DND-41 (cell line): ENCODE measurements around the gene FRMD8.

Source experiments
- ATAC-seq: fragments of 200-7000 bp; cut with Tn5 transposase; 3 replicates; pipeline ENCODE4 v1.9.1; 2021; ENCODE audit warnings: low read depth; ENCODE audit not compliant: insufficient read depth
- DNase-seq: peaks from one replicate; pipeline ENCODE4 v3.0.0-alpha.2; 2020
- H2AFZ ChIP-seq: 2 replicates; pipeline ENCODE4 v1.6.0; 2012; ENCODE audit warnings: low read depth, low read length
- H3K27ac ChIP-seq: 2 replicates; pipeline ENCODE4 v1.5.1; 2012; ENCODE audit warnings: low read length, inconsistent platforms
- H3K27me3 ChIP-seq: fragments of 200-600 bp; sonication (generic); 2 replicates; pipeline ENCODE4 v1.6.0; 2012; ENCODE audit warnings: low read length, mild to moderate bottlenecking, inconsistent platforms; ENCODE audit not compliant: insufficient read depth, poor library complexity
- H3K36me3 ChIP-seq: 2 replicates; pipeline ENCODE4 v1.5.1; 2012; ENCODE audit warnings: low read length, inconsistent platforms; ENCODE audit not compliant: insufficient read depth
- H3K4me1 ChIP-seq: 2 replicates; pipeline ENCODE4 v1.5.1; 2012; ENCODE audit warnings: mild to moderate bottlenecking, low read length; ENCODE audit not compliant: insufficient read depth
- H3K4me2 ChIP-seq: 2 replicates; pipeline ENCODE4 v1.6.0; 2012; ENCODE audit warnings: mild to moderate bottlenecking, moderate library complexity, low read length, inconsistent platforms; ENCODE audit not compliant: insufficient read depth
- H3K4me3 ChIP-seq, 2 experiments: fragments of 200-600 bp in 1 of 2; shearing (Covaris generic) in 1 of 2; 2 replicates each; pipeline ENCODE4 v1.5.1; 2012 to 2016; ENCODE audit warnings: inconsistent platforms in 2 of 2, low read length in 2 of 2, mild to moderate bottlenecking in 2 of 2, low read depth in 1 of 2, moderate library complexity in 1 of 2
- H3K79me2 ChIP-seq: 2 replicates; pipeline ENCODE4 v1.6.0; 2012; ENCODE audit warnings: low read length, inconsistent platforms; ENCODE audit not compliant: insufficient read depth
- H3K9ac ChIP-seq: 2 replicates; pipeline ENCODE4 v1.6.0; 2012; ENCODE audit warnings: low read depth, mild to moderate bottlenecking, inconsistent platforms, low read length, moderate library complexity
- H3K9me3 ChIP-seq: 2 replicates; pipeline ENCODE4 v1.5.1; 2012; ENCODE audit warnings: low read length, moderate library complexity, mild to moderate bottlenecking, inconsistent platforms; ENCODE audit not compliant: insufficient read depth, severe bottlenecking
- H4K20me1 ChIP-seq: 2 replicates; pipeline ENCODE4 v1.6.0; 2012; ENCODE audit warnings: low read length; ENCODE audit not compliant: insufficient read depth
- EZH2 ChIP-seq: IDR thresholded peaks from 3 replicates; pipeline ENCODE4 v1.6.1; 2012; ENCODE audit warnings: borderline replicate concordance, low read depth, mild to moderate bottlenecking, moderate library complexity, low read length, inconsistent platforms; ENCODE audit not compliant: severe bottlenecking
- TF ChIP-seq, protein P1 (sequence below): IDR thresholded peaks from 2 replicates; pipeline ENCODE4 v1.5.1; 2012; ENCODE audit warnings: borderline replicate concordance, low read length, moderate library complexity, mild to moderate bottlenecking; ENCODE audit not compliant: poor library complexity, severe bottlenecking; ENCODE audit errors: extremely low read depth

Gene FRMD8

DNA sequence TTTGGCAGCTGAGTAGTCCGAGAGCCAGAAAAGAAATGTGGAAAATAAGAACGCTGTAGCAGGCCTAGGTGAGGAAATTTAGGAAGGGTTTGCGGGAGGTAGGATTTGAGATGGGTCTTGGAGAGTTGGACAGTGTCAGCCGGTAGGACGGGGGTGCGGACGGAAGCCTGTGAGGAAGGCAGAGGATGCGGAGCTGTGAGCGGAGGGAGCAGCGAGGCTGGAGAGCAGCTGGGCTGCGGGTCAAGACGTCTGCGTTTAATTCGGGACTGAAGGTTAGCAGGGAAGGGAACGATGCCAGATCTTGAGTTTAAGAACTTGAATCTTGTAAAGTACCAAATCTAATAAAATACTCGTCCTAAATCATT, 32.6 kb upstream of the FRMD8 start:
- Histone ChIP-seq H3K4me1 (peaks cover 21% of the 10 kb centered on the region), H3K27ac (peak overlapping the region; percentile 68), H3K9me3 (no peaks in the 10 kb centered on the region), H4K20me1 (0 out of 2 replicates have a peak, but pooled peaks cover 4% of the 10 kb centered on the region), H3K27me3 (no peaks in the 10 kb centered on the region), H2AFZ (peak overlapping the region; percentile 91), H3K4me3 (peak overlapping the region; percentile 20 to 66; a peak in 3 of 4 replicates), H3K36me3 (peaks cover 32% of the 10 kb centered on the region), H3K9ac (peak overlapping the region; percentile 75), H3K4me2 (peak overlapping the region; percentile 98), H3K79me2 (no peaks in the 10 kb centered on the region)
- no peak for DNase-seq
- ATAC-seq = no peak
- TF ChIP-seq, protein P1, sequence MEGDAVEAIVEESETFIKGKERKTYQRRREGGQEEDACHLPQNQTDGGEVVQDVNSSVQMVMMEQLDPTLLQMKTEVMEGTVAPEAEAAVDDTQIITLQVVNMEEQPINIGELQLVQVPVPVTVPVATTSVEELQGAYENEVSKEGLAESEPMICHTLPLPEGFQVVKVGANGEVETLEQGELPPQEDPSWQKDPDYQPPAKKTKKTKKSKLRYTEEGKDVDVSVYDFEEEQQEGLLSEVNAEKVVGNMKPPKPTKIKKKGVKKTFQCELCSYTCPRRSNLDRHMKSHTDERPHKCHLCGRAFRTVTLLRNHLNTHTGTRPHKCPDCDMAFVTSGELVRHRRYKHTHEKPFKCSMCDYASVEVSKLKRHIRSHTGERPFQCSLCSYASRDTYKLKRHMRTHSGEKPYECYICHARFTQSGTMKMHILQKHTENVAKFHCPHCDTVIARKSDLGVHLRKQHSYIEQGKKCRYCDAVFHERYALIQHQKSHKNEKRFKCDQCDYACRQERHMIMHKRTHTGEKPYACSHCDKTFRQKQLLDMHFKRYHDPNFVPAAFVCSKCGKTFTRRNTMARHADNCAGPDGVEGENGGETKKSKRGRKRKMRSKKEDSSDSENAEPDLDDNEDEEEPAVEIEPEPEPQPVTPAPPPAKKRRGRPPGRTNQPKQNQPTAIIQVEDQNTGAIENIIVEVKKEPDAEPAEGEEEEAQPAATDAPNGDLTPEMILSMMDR = no peak
- no peak for TF ChIP-seq EZH2

DNA sequence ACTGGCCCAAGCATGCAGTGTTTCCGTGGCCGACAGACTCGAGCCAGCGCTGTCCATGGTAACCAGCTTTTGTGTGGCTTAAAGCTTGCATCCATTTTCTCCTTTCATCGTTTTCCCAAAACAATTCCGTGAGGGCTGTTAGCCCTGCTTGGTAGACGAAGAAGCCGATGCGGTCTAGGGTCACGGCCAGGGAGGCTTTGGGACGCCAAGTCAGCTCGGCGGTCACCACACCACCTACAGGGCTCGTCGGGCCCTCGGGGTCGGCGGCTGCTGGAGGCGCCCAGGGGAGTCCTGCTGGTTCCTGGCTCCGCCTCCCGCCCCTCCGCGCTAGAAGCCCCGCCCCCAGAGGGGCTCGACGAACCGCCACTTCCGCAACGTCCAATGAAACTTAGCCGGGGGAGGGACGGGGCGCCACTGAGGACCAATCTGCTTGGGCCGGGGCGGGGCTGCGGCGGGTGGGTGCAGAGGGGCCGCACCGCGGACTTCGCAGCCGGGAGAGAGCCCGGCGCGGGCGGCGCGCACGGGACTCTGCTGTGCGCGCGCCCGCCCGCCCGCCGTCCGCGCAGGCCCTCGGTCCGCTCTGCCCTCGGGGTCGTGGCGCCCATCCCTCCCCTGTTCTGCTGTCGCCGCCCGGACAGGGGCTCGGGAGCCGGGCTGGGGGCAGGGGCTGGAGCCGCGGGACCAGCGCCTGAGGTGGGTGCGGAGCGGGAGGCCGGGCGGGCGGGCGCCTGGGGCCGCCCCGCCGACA, 32.0 kb upstream of the FRMD8 start, which contains the start of gene TIGD3:
TSS of gene TIGD3 (plus strand) at position 487 of the 748 bp plus-strand sequence. CDS start 1,058 bp downstream, outside the sequence.
- Histone ChIP-seq H2AFZ (peak within 1 kb of the TSS; percentile 91), H3K27me3 (no peaks in the 10 kb centered on the region), H3K27ac (peak within 1 kb of the TSS; percentile 68), H3K9ac (peak within 1 kb of the TSS; percentile 75), H3K4me2 (peak within 1 kb of the TSS; percentile 98), H3K4me3 (peak within 1 kb of the TSS; percentile 30 to 66; a peak in 3 of 4 replicates), H3K36me3 (peaks cover 27% of the 10 kb centered on the region), H3K4me1 (peaks cover 21% of the 10 kb centered on the region), H4K20me1 (peaks cover 4% of the 10 kb centered on the region; the same call in 1 of the 2 replicates), H3K9me3 (no peaks in the 10 kb centered on the region), H3K79me2 (no peaks in the 10 kb centered on the region)
- DNase-seq (peak; percentile 99), ATAC-seq (peak; percentile 97)
- TF ChIP-seq EZH2 = no peak
- TF ChIP-seq, protein P1 = no peak

DNA sequence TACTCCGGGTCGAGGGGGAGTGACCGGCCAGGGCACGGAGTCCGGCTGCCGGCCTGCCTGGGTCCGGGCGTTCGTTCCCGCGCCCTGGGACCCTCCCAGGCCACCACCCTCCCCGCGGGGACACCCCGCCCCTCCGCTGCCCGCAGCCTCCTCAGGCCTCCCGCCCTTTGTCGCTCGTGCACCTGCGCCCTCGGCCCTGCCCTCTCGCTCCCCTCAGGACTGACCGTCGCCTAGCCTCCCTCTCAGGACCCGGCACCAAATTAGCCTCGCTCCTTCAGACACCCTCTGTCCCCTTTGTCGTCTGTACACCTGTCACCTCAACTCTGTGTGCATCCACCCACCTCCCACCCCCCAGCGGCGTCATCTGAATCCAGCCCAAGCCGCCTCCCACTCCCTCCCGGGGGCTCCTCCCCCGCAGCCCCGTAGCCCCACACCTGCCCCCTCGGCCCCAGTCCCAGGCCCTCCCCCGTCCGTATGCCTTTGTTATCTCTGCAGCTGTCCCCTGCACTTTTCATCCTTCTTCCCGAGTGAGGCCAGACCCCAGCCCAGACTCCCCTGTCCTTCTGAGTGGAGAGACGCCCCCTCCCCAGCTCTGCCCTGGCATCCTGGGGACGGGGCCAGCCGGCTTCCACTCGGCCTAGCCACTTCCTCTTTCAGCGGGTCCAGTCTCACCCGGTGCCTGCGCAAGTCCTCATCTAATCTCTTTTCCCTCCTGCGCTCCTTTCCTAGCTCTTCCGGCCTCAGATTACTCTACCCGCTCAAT, 31.2 kb upstream of the FRMD8 start:
- H3K9ac ChIP-seq = peak overlapping the region; percentile 75
- H3K79me2 ChIP-seq = no peaks in the 10 kb centered on the region
- peak overlapping the region; percentile 87 for H2AFZ ChIP-seq
- peak; percentile 25; the same call in 2 of the 3 replicates for ATAC-seq
- no peaks in the 10 kb centered on the region for H3K27me3 ChIP-seq
- peaks cover 21% of the 10 kb centered on the region for H3K4me1 ChIP-seq
- TF ChIP-seq, protein P1 = no peak
- TF ChIP-seq EZH2 = no peak
- H3K27ac ChIP-seq = peak overlapping the region; percentile 59
- H3K4me2 ChIP-seq = peak overlapping the region; percentile 98
- peaks cover 21% of the 10 kb centered on the region for H3K36me3 ChIP-seq
- H3K9me3 ChIP-seq = no peaks in the 10 kb centered on the region
- H3K4me3 ChIP-seq = peak overlapping the region; percentile 30 to 66; a peak in 3 of 4 replicates
- peaks cover 4% of the 10 kb centered on the region; the same call in 1 of the 2 replicates for H4K20me1 ChIP-seq
- DNase-seq = peak; percentile 59
